B cell (primary cell): ENCODE measurements around the gene HTRA3.

ENCODE experiments used
- CTCF ChIP-seq: fragments of 200-600 bp; IDR thresholded peaks from one replicate; pipeline ENCODE4 v1.8.0; 2022; ENCODE audit warnings: antibody characterized with exemption, mild to moderate bottlenecking
- EZH2 ChIP-seq: IDR thresholded peaks from 2 replicates; pipeline ENCODE4 v1.6.1; 2012; ENCODE audit warnings: borderline replicate concordance, low read depth, mild to moderate bottlenecking, moderate library complexity, low read length; ENCODE audit not compliant: insufficient read depth, poor library complexity, severe bottlenecking

DNA sequence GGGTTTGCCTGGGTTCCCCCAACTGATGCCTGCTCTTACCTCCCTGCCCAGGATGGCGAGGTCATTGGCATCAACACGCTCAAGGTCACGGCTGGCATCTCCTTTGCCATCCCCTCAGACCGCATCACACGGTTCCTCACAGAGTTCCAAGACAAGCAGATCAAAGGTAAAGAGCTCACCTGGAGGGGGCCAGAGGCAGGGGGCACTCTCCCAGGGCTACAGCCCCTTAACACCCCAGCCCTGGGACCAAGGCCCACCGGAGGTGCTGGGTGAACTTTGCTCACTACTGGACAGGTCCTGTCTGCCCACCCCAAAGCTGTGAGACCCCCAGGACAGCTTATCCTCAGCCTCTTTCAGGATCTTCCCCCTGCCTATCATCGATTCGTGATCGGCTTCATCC is 24.5 kb downstream of the HTRA3 start:
- TF ChIP-seq EZH2 (no peak), CTCF (no peak)
